ENCODE data around the gene RPS8.
"Not testable (repeated sequence)": the region's sequence is repeated elsewhere in the genome, so short reads cannot be mapped to it uniquely, and the experiment has no call there.

Gene RPS8

DNA sequence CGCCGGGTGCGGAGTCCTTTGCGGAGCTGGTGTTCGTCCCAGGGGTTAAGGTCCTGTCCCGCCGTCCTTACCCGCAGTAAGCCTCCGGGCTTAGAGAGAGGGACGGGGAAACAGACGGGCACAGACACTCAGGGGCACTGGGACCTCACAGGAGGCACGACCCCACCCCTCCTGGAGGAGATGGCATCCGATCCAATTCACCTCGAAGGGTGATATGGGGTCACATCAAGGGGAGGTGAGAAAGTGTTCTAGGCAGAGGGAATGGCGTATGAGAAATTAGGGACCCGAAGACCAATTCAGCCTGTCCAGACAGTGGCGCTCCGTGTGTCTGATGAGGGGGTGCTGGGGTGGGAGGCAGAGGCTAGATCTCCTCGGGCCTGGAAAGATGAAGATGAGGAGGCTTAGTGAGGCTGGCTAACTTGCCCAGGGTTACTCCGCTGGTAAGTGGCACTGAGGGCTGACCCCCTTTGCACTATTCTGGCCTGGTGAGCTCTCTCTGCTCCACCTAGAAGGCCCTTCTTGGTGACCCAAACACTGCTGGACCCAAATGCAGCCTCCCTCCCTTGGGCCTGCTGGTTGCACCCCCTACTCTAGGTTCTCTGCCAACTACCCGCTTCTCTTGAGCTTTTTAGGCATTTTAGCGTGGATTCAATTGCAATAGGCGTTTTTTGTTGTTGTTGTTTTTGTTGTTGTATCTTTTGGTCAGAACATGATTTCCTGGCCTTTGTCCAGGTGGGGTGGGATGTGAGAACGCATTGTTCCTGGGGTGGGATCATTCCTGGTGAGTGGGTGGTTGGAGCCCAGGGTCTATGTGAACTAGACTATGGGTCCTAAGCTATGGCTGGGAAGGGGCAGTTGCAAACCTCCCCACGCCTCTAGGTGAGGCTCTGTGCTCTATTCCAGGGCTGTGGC lies 45.2 kb downstream of the RPS8 start:
- no peak for DNase-seq (ENCODE audit: low read depth)

DNA sequence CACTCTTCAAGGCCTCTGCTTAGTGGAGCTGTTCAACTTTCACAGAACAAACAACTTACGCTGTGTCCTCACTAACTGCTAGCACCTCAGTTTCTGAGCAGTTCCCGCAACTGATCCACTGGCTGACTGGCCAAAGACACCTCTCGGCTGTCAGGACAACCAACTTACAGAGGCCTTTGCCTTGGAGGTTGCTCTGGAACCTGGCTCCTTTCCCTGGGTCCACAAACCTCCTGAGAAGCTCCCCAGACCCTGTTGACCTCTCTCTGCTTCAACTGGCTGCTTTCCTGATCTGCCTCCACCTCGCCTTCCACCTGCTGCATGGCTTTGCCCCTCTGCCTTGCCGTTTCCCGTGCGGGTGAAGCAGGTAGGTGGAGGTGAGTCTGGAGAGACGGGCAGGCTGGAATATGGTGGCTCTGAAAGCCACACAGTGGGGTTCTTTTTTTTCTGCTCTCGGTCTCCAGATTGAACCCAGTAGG lies 45.9 kb downstream of the RPS8 start:
- no peak for DNase-seq (ENCODE audit: low read depth)

DNA sequence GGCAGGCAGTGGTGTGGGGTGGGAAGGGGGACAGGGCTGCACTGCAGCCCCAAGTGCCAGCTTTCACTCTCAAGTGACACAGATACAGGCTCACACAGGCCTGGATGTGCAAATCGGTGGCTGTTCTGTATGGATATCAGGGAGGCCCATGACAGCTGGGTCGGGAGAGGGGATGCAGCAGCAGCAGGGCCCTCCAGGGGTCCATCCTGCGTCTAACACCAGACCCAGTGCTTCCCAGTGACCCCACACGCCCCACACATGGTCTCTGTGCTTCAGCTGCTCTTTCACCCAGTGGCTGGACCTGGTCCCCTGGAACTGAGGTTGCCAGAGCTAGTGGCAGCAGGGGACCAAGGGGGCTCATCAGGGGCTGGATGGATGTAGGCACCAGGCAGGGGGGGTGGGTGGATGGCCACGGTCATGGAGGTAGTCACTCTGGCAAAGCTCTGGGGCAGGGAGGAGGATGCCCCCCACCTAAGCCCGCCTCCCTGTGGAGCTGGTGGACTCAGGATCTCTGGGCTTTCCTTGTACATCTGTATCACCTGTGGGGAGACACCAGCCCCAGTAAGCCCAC lies 46.9 kb downstream of the RPS8 start:
- DNase-seq (ENCODE audit: low read depth) = no peak

DNA sequence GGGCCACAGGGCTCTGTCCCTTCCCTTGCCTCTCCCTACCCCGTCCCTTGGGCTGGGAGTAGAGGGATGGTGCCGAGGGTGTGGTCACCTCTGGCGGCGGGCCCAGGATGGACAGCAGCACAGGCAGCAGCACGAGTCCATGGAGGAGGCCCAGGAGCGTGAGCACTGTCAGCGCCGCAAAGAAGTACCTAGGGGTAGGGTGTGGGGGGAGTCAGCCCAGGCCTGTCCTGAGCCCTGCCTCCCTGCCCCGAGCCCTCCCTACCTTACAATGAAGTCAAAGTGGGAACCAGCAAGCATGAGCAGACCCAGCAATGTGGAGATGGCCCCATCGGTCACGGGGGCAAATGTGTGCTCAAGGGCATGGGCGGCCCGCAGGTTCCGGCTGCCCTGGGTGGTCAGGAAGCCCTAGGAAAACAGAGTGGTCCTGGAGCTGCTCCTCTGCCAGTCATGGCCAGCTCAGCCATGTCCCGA lies 47.7 kb downstream of the RPS8 start:
- DNase-seq (ENCODE audit: low read depth) = no peak

DNA sequence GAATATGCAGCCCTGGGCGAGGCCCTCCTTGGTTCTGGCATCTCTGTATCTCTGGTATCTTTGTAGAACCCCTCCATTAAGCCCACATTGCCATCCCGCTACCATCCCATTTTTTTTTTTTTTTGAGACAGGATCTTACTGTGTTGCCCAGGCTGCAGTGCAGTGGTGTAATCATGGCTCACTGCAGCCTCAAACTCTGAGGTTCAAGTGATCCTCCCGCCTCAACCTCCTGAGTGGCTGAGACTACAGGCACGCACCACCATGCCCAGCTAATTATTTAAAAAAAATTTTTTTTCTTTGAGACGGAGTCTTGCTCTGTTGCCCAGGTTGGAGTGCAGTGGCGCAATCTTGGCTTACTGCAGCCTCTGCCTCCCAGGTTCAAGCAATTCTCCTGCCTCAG lies 49.1 kb downstream of the RPS8 start:
- not testable (repeated sequence) for DNase-seq (ENCODE audit: low read depth)

DNA sequence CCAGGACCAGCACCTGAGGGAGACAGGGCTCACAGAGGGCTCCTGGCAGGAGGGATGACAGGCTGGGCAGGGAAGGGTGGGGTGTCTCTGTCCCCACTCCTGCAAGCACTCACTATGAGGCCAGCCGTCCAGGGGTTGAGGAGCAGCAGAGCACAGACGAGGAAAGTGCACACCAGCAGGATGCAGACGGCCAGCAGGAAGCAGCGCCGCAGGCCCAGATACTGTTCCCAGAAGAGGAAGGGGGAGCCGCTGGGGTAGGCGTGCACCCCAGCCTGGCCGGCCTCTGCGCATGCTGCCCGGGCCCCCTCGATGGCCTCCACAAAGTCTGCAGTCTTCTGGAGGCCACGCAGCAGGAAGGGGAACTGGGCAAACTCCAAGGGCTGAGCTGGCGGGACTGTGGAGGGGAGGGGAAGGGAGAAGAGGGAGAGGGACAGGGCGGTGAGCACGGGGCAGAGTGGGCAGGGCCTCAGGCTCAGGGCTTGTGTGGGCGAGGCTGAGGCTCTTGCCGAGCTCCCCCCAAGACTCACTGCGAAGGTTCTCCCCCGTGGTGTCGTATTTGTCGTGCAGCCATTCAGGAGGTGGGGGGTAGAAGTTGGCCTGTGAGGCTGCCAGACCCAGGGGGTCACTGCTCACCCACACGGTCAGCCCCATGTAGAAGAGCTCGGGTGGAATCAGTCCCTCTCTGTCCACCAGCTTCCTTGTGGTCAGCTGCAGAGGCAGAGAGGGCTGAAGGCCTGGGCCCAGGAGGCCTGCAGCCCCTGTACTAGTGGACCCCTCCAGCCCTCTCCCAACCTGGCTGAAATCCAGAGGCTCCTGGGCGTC lies 51.2 kb downstream of the RPS8 start:
- DNase-seq (ENCODE audit: low read depth) = no peak

DNA sequence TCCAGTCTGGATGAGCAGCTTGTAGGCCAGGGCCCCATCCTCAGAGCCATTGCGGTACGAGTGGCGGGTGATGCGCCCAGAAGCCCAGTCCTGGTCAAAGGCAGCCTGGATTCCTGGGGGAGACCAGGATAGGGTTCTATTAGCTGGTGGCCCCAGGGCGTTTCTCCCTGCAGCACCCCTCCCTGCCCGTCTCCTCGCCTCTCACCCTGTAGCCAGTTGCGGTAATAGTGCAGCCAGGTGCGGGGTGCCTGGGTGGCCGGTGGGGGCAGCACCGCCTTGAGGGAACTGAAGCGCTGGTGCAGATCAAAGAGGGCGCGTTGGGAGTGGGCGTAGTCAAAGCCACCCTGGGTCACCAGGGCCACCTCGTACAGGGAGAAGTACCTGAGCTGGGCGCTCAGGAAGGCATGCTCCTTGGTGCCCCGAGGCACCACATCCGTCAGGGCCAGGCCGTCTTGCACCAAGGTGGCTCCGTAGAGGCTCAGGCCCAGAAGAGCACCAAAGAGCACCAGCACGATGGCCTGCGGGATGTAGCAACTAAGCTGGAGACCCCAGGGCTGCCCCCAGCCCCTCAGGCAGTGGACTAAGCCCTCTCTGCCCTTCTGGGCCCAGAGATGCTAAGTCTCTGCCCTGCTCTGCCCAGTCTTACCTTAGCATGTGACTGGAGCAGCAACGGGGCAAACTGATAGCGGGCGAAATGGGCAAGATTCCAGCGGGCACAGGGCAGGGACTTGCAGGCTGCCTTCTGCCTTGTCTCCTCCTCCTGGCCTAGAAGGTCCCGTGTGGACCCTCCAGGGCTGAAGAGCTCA lies 52.1 kb downstream of the RPS8 start:
- DNase-seq (ENCODE audit: low read depth) = no peak

DNA sequence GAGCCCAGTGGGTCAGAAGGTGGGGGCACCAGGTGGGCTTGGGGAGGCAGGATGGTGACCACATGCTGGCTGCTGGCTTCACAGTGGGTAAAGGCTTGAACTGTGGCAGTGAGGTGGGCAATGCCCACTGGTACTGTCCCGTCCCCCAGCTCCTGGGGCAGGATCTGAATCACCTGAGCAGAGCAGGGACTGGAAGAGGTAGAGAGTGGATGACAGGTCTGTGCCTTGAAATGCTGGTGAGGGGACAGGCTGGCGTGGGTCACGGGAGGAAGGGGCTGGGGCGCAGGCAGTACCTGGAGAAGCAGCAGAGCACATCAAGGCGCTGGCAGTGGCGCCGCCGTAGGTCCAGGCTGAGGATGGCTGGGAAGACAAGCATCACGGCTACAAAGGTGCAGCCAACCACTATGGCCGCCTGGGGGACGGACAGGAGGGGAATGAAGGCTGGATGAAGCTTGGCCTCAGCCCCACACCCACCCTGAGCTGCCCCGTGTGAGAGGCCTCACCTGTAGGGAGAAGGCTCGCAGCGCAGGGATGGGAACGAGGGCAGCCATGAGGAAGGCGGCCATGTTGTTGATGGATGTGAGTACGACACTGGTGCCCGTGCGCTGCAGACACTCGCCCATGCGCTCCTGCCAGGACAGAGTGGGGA lies 52.8 kb downstream of the RPS8 start:
- no peak for DNase-seq (ENCODE audit: low read depth)

All from fibroblast of the conjunctiva (primary cell).